ENCODE results near the gene GPR37.

GRCh38 chr7:124801330-124801895 is 35.8 kb upstream of the GPR37 start:
- TF ChIP-seq CTCF (IDR thresholded peaks at IDR 0.05) (no peak), POLR2A (IDR thresholded peaks at IDR 0.05) (no peak)

All from testis (tissue), 2 donors.